A204.1 (cell line): ENCODE data around the gene MC2R.
"Not testable (repeated sequence)": the region's sequence is repeated elsewhere in the genome, so short reads cannot be mapped to it uniquely, and the experiment has no call there.

Experiments used
- FAIRE-seq: peaks from 2 replicates; lab custom pipeline; 2012; peaks lifted over from hg19 to GRCh38; lab: Jason Lieb, UNC

Gene MC2R

DNA sequence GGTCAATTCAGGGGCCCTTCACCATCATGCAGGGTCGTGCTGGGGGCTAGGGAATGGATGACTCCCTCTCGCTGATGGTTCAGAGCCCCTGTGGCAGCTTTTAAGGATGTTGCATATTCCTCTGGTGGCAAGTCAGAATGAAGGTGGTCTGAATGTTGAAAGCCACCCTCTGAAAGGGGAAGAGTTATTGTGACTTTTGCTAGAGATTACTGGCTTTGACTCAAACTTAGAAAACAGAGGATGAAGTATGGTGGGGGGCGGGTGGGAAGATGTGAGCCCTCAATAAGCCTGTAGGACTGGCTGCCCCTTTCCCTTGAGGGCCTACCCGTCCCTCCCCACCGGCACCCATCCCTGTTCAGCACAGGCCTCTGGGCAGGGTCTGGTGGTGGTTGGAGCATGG is 23.2 kb downstream of the MC2R start:
- FAIRE-seq = no peak

GRCh38 chr18:13890761-13891361 is 24.5 kb downstream of the MC2R start:
- FAIRE-seq = no peak

DNA sequence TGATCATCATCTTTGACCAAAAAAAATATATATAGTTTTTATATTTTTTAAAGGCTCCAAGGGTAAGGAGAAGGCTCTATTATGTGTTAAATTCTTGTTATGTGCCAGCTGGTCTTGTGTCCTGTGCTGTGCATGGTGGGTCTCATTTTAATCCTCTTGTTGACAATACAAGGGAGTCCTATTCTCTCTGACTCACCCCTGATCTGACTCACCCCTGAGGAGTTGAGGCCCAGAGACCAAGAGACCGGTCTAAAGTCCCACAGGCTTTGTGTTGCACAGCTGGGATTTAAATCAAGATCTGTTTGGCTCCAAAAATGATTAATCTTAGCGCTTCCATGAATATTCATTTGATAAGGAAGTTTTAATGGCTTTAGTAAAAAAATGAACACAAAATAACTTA is 25.7 kb downstream of the MC2R start:
- FAIRE-seq = no peak

DNA sequence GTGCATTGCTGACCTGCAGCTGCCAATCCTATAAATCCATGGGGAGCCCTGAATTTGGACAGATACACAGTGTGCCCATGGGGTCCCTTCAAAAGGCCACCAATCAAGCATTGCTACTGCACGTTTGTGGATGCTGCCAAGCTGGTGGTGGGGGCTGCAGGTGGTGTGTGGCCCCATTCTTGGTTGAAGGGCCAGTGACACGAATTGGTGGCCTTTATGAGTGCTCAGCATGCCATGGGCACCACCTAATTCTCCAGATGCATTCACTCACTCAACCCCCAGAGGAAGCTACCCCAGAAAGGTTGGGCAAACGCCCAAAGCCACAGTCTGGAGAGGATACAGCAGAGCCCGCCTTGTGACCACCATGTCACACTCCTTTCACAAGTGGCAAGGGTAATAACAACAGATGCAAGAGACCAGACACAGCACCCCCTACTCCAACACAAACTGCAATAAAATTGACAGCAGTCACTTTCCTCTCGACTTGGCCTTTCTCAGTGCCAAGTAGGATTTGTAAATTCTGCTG is 27.1 kb downstream of the MC2R start:
- FAIRE-seq = no peak

- no peak for FAIRE-seq
Observed at GRCh38 chr18:13885009-13885408, 30.3 kb downstream of the MC2R start.

DNA sequence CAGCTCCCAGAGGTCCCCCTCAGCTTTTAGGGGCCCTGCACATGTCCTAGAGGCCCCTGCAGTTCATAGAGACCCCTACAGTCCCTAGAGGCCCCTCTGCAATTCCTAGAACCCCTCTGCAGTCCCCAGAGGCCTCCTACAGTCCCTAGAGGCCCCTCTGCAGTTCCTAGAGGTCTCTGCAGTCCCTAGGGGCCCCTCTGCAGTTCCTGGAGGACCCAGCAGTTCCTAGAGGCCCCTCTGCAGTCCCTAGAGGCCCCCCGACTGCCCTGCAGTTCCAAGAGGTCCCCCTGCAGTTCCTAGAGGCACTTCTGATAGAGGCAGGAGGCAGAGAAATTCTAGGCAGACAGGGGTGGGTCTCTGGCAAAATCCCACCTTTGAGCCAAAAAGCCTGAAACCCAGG is 35.4 kb downstream of the MC2R start:
- no peak for FAIRE-seq

- no peak for FAIRE-seq
Observed at GRCh38 chr18:13879492-13879891, 35.8 kb downstream of the MC2R start.

DNA sequence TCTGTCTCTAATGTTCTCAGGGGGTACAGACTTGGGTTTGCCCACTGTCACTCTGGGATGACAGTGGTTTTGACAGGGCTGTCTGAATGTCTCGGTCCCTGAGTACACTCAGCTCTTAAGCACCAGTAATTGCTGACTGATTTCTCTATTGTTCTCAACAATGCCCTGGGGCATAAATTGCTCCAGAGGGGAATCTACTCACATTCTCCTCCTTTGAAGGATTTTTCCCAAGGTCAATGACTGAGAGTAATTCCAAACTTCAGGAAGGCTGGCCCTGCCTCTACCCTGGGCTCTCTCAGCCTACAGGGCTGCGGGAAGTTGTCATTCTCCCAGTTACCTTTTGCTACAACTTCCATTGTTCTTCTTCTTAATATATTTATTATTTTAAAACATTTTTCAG is 36.5 kb downstream of the MC2R start:
- FAIRE-seq = no peak

- FAIRE-seq = no peak
Observed at GRCh38 chr18:13877157-13877556, 38.2 kb downstream of the MC2R start.

- no peak for FAIRE-seq
Observed at GRCh38 chr18:13874558-13874957, 40.8 kb downstream of the MC2R start.

GRCh38 chr18:13872932-13873331 is 42.4 kb downstream of the MC2R start:
- no peak for FAIRE-seq

GRCh38 chr18:13872373-13872772 is 43.0 kb downstream of the MC2R start:
- FAIRE-seq = no peak

DNA sequence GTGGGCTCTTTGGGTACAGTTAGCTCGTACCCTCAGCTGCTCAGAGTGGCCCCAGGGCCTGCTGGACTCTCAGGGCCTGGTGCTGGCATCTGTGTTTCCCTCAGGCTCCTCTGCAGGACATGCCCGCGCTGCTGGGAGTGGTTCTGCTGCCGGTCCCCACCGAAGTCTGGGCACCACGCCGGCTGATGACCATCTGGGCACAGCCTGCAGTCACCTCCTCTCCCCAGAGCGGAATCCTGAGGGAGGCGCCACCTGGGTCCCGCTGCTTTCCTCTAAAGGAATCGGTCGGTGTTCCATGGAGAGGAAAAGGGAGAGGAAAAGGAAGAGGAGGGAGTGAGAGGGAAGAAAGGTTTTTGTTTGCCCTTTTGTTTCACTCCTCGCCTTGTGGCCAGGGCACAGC is 43.6 kb downstream of the MC2R start:
- FAIRE-seq = no peak

- FAIRE-seq = no peak
Observed at GRCh38 chr18:13868501-13869271, 46.6 kb downstream of the MC2R start.

GRCh38 chr18:13862898-13863297 is 52.4 kb downstream of the MC2R start:
- FAIRE-seq = not testable (repeated sequence)

DNA sequence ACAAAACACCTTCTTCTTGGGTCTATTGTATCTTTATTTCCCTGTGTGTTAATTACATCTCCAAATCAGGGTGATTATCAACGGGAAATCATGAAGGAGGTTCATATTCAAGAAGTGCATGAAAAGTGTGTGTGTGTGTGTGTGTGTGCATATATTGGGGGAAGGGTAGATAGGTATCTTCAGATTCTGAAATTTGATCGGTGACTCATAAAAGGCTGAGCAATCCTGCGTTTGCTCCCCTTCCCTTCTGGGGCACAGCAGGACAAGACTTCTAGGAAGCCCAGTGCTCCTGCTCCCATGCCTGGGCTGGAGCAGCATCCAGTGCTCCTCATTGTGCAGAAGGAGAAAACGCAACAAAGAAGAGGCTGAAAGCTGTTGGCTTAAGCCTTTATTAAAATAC is 65.5 kb downstream of the MC2R start:
- no peak for FAIRE-seq

DNA sequence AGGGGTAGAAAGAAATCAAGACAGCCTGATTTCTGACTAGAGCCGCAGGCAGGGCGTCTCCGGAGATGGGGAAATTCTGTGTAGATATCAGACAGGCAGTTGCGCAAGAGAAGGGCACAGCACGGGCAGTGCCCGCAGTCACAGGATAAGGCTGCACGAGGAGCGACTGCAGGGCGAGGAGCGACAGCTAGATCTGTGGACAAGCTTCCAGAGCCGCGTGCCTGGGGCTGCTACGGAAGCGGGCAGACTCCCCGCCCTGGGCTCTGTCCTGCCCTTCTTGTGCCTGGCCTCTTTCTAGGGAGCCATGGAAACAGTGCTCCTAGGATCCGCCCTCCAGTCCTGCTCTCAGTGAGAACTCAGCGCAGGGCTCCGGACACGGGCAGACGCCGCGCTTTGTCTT is 78.8 kb downstream of the MC2R start:
- no peak for FAIRE-seq

GRCh38 chr18:13835202-13835601 is 80.1 kb downstream of the MC2R start:
- FAIRE-seq = no peak

- FAIRE-seq = no peak
Observed at GRCh38 chr18:13834496-13835015, 80.8 kb downstream of the MC2R start.
